HFF-Myc (cell line): Measurements from ENCODE around the gene SMG9.

Experiments used
- DNase-seq: peaks from one replicate; pipeline ENCODE4 v3.0.0-alpha.2; 2011; ENCODE audit warnings: low read depth; ENCODE audit errors: extremely low read depth
- H3K4me3 ChIP-seq: replicated peaks from 2 replicates; pipeline ENCODE4 v1.5.1; 2011; ENCODE audit warnings: low read depth, mild to moderate bottlenecking, control low read depth, low read length
- CTCF ChIP-seq: IDR thresholded peaks from 2 replicates; pipeline ENCODE4 v1.5.1; 2012; ENCODE audit warnings: mild to moderate bottlenecking, low read depth, low read length, control low read depth; ENCODE audit errors: missing control alignments

Gene SMG9

GRCh38 chr19:43748685-43749084 lies 6.1 kb downstream of the SMG9 start:
- H3K4me3 ChIP-seq, result no peak overlapping the region
- TF ChIP-seq CTCF, result no peak
- DNase-seq, result no peak

- H3K4me3 ChIP-seq, result no peak overlapping the region
- no peak for TF ChIP-seq CTCF
- DNase-seq, result no peak
Observed at GRCh38 chr19:43748205-43748594, 6.6 kb downstream of the SMG9 start.

- no peak for DNase-seq
- no peak overlapping the region for H3K4me3 ChIP-seq
- no peak for TF ChIP-seq CTCF
Observed at GRCh38 chr19:43747557-43748204, 7.1 kb downstream of the SMG9 start.

GRCh38 chr19:43743059-43743458 lies 11.7 kb downstream of the SMG9 start:
- no peak for DNase-seq
- TF ChIP-seq CTCF, result no peak
- no peak overlapping the region for H3K4me3 ChIP-seq

- no peak overlapping the region for H3K4me3 ChIP-seq
- no peak for TF ChIP-seq CTCF
- DNase-seq, result no peak
Observed at GRCh38 chr19:43741075-43741825, 13.5 kb downstream of the SMG9 start.

GRCh38 chr19:43739439-43740235 lies 15.1 kb downstream of the SMG9 start:
- no peak for DNase-seq
- no peak for TF ChIP-seq CTCF
- no peak overlapping the region for H3K4me3 ChIP-seq
